OCI-LY3 (cell line): Measurements from ENCODE around the gene FNDC10.
"Not testable (repeated sequence)": the region's sequence is repeated elsewhere in the genome, so short reads cannot be mapped to it uniquely, and the experiment has no call there.

Experiments used
- EZH2phosphoT487 ChIP-seq: fragments of 200-600 bp; shearing (Covaris generic); IDR thresholded peaks from 2 replicates; pipeline ENCODE4 v1.6.1; 2018; ENCODE audit warnings: antibody characterized with exemption, mixed run types, low read depth
- TF ChIP-seq, protein P1 (sequence below): fragments of 200-600, 300-600 bp; sonication (generic); IDR thresholded peaks from 2 replicates; pipeline ENCODE4 v1.5.1; 2014; ENCODE audit warnings: antibody characterized with exemption, low read length, low read depth

GRCh38 chr1:1640081-1640480, 40.1 kb upstream of the FNDC10 start:
- TF ChIP-seq, protein P1, sequence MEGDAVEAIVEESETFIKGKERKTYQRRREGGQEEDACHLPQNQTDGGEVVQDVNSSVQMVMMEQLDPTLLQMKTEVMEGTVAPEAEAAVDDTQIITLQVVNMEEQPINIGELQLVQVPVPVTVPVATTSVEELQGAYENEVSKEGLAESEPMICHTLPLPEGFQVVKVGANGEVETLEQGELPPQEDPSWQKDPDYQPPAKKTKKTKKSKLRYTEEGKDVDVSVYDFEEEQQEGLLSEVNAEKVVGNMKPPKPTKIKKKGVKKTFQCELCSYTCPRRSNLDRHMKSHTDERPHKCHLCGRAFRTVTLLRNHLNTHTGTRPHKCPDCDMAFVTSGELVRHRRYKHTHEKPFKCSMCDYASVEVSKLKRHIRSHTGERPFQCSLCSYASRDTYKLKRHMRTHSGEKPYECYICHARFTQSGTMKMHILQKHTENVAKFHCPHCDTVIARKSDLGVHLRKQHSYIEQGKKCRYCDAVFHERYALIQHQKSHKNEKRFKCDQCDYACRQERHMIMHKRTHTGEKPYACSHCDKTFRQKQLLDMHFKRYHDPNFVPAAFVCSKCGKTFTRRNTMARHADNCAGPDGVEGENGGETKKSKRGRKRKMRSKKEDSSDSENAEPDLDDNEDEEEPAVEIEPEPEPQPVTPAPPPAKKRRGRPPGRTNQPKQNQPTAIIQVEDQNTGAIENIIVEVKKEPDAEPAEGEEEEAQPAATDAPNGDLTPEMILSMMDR = not testable (repeated sequence)
- TF ChIP-seq EZH2phosphoT487 = not testable (repeated sequence)
